T-helper 2 cell treated with Interferon-gamma antibody and Interleukin-4, amounts not matched to agents 100 ng/mL and 5 ng/mL, for 36 hours (primary cell): Measurements from ENCODE around the gene DIAPH1. TPM values are rescaled to one million over a fixed set of nuclear protein-coding genes. Genes with fewer than 3 reads are reported as not detected.

Experiments used
- intact Hi-C: fragments of 100-400 bp; cut with micrococcal nuclease; formaldehyde crosslinking; loops from one replicate; pipeline ENCODE4 v1.15.1; 2023
- total RNA-seq: library from RNA; stranded (reverse); gene quantifications from 2 replicates; pipeline ENCODE4 v1.2.3, GENCODE V29; 2022

Gene DIAPH1
- total RNA-seq, 1 donor from 2014 or later, result 289 TPM

GRCh38 chr5:141615991-141616720, 2.6 kb downstream of the DIAPH1 start:
- intact Hi-C loops, result no loop called here

- intact Hi-C loops, result no loop called here
These were observed 5.5 kb downstream of the DIAPH1 start for GRCh38 chr5:141613344-141613743.

DNA sequence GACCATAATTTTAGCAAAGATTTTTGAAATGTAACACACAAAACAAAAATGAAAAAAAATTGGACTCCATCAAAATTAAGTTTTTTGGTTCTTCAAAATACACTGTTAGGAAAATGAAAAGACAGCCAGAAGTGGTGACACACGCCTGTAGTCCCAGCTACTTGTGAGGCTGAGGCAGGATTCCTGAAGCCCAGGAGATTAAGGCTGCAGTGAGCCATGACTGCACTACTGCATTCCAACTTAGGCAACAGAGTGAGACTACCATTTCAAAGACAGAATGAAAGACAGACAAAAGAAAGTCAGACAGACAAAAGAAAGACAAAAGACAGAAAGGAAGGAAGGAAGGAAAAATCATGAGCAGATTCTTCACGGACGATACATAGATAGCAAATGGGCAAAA, 7.5 kb downstream of the DIAPH1 start:
- intact Hi-C loops, result no loop called here

DNA sequence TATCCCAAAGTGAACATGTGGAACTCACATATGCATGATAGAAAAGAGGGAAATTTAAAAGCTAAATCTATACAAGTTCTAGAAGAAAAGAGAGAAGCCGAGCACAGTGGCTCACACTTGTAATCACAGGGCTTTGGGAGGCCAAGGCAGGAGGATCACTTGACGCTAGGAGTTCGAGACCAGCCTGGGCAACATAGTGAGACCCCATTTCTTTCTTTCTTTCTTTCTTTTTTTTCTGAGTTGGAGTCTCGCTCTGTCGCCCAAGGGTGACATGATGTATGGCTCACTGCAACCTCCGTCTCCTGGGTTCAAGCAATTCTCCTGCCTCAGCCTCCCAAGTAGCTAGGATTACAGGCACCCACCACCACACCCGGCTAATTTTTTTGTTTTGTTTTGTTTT, 8.9 kb downstream of the DIAPH1 start:
- intact Hi-C loops, result loop anchor here (5.0 kb wide), 1 partner anchor 898 kb away; no protein-coding TSS in a partner anchor

DNA sequence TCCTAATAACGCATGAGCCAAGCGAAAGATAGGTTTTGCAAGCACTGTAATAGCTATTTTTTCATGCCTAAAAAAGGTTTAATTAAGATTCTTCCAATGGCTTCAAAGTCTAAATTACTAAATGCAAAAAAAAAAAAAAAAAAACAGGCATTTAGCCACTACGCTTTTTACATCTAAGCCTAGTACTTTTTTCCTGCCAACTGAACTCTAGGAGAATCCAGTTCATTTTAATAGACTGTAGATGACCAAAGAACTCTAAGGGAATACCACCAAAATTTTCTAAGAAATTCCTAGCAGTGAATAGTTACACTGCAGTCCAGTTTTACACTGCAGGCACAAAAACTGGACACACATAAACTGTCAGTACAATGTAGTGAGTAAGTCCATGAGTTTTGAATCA, 9.8 kb downstream of the DIAPH1 start:
- intact Hi-C loops, result loop anchor here (5.0 kb wide), 1 partner anchor 897 kb away; no protein-coding TSS in a partner anchor

GRCh38 chr5:141608557-141608956, 10.2 kb downstream of the DIAPH1 start:
- intact Hi-C loops, result loop anchor here (5.0 kb wide), 1 partner anchor 896 kb away; no protein-coding TSS in a partner anchor

- intact Hi-C loops, result loop anchor here (5.0 kb wide), 1 partner anchor 896 kb away; no protein-coding TSS in a partner anchor
These were observed 10.8 kb downstream of the DIAPH1 start for GRCh38 chr5:141608046-141608445.

- intact Hi-C loops, result loop anchor here (1.0 to 5.0 kb wide), 4 partner anchors 8 to 893 kb away; no protein-coding TSS in a partner anchor
These were observed 13.1 kb downstream of the DIAPH1 start for GRCh38 chr5:141605523-141606277.

DNA sequence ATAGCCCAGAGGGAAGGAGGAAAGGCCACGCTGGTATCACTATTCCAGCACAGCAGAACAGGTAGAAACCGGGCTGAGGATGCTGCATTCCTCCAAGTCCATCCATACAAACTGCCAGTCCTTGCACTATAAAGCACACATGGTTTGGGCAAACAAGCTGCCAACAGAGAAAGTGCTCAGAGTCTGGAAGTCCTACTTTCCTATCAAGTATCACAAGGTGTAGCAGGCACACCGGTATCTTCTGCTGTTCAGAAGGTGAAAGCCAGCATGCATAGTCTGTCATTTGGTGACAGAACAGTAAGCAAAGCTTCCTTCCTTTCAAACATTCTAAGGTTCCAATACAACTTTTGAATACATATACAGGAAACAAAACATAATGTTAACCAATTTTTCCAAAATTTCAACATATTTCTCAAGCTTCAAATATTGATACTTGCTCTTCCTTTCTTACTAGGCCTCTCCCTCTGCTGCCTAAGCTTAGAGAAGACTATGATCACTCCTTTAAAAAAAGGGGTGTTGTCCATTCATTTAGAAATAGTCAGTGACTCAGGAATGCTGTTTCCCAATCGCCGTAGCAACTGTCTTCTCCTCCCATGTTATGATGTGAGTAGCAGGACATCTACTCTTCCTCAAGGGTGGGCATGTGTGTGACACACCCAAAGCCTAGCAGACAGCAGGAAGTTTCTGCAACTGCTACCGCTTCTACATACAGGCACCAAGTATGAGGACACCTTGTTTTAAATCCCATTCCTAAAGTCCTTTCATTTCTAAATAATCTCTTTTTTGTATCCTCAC, 14.7 kb downstream of the DIAPH1 start:
- intact Hi-C loops, result no loop called here

GRCh38 chr5:141602606-141603005, 16.2 kb downstream of the DIAPH1 start:
- intact Hi-C loops, result no loop called here

- intact Hi-C loops, result no loop called here
These were observed 20.1 kb downstream of the DIAPH1 start for GRCh38 chr5:141598391-141599345.

DNA sequence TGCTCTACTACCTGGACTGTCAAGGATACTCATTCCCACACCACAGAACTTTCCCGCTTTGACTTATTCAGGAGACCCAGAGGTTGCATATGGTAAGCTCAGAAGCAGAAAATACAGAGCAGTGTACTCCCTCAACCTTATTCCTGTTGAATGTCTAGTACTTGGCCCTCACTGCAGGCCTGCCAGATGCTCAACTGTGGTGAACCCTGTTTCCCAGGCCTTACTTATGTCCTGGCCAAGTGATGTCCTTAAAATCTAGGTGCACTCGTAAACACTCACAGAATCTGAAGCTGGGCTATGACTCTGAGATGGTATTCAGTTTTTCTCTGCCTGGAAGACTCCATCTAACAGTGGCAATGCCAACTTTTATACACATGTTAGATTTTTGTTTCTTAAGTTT, 21.0 kb downstream of the DIAPH1 start:
- intact Hi-C loops, result loop anchor here (1.0 kb wide), 1 partner anchor 7 kb away; no protein-coding TSS in a partner anchor

- intact Hi-C loops, result loop anchor here (1.0 kb wide), 1 partner anchor 8 kb away; no protein-coding TSS in a partner anchor
These were observed 21.4 kb downstream of the DIAPH1 start for GRCh38 chr5:141597394-141597793.

DNA sequence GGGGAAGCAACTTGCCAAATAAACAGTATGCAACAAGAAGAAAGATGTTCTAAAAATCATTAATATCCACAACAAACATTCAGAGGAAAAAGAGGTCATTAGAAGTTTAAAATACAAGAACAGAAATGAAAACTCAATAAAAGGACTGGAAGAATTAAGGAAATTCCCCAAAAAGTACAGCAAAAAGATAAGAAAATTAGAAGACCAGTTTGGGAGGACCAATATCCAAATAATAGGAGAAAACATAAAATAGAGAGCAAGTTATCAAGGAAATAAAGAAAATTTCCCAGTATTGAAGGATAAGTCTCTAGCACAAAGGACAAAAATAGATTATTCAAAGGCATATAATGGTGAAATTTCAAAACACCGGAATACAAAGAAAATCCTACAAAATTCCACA, 21.9 kb downstream of the DIAPH1 start:
- intact Hi-C loops, result loop anchor here (1.0 kb wide), 1 partner anchor 8 kb away; no protein-coding TSS in a partner anchor

DNA sequence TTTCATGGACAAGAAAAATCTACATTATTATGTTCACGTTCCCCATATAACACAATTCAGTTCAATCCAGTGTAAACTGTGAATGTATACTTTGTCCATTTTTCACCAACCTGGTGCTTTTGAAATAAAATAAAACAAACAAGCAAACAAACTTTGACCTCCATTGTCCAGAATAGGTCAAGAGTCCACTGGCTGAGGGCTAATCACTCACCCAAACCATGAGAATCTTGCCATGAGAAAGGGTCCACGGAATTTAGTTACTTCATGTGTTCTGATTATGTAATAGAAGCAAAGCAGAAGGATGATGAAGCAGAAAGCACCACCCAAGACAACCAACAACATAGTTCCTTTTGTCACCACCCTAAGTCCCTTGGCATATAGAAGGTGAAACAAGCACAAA, 28.7 kb downstream of the DIAPH1 start:
- intact Hi-C loops, result loop anchor here (5.0 kb wide), 1 partner anchor 287 kb away; the partner anchor contains the start of gene PCDH1

GRCh38 chr5:141586246-141586645, 32.6 kb downstream of the DIAPH1 start:
- intact Hi-C loops, result no loop called here

DNA sequence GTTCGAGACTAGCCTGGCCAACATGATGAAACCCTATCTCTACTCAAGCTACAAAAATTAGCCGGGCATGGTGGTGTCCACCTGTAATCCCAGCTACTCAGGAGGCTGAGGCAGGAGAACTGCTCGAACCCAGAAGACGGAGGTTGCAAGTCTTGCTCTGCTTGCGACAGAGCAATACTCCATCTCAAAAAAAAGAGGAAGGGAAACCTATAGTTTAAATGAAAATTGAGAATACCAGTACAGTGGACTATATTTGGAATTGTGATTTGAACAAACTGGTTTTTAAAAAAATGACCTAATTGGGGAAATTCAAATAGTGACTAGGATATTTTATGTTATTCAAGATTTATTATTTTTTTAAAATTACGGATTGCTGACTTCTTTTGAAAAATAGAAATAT, 33.2 kb downstream of the DIAPH1 start:
- intact Hi-C loops, result no loop called here

DNA sequence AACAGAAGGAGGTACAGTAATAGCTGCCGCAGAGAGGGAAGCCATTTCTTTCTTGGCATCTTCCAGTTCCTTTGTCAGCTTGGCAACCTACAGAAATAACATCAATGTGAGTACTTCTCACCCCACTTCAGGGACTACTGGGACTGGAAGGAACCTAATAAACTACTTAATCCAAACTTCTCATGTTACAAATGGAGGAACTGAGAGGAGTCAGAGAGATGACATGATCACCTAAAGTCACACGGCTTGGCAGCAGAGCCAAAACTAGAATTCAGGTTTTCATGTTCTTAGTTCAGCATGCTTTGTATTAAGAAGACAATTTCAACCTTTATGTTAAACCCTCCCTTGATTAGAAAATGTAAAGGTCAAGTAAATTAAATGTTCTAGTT, 44.7 kb downstream of the DIAPH1 start:
- intact Hi-C loops, result no loop called here

DNA sequence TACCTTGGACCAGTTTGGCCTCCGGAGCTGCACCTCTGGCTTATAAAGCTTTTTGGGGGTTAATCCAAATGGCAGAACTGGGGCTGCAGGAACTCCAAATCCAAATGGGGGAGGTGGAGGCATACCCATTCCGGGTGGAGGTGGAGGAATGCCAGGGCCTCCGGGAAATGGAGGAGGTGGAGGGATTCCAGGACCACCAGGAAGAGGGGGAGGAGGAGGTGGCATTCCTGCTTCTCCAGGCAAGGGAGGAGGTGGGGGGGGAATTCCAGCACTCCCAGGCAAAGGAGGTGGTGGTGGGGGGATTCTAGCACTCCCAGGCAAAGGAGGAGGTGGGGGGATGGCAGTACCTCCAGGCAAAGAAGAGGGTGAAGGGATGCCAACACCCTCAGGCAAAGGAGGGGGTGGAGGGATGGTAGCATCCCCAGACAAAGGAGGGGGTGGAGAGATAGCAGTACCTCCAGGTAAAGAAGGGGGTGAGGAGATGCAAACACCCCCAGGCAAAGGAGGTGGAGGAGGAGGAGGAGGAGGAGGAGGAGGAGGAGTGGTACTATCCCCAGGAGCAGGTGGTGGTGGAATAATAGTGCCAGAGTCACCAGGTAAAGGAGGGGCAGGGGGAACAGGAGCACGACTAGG, 45.2 kb downstream of the DIAPH1 start:
- intact Hi-C loops, result no loop called here

DNA sequence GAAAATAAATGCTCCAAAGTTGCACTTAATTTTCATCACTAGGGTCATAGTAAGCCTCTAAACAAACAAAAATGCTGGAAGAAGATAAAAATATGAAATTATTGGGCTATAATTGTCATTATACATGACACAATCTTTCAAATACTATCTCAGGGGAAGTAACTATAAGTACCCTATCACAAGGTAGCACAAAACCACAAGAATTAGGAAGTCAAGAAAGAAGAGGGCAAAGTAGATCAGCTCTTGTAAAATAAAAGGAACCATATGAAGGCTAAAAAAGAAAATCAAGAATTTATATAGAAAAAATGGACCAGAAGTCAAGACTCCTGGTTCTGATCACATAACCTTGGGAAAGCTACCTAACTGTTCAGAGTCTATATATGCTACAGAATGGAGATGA, 48.1 kb downstream of the DIAPH1 start:
- intact Hi-C loops, result no loop called here
